NCI-H187 treated with DMSO at 0.1 percent for 48 hours (cell line): ENCODE results near the gene MACROD2.

Experiments
- DNase-seq: peaks from one replicate; lab custom pipeline; 2025; lab: John Stamatoyannopoulos, UW

The MACROD2 gene

GRCh38 chr20:15287329-15287728, 1292.0 kb downstream of the MACROD2 start:
- DNase-seq, result no peak

- no peak for DNase-seq
Observed at GRCh38 chr20:15288106-15288505, 1292.8 kb downstream of the MACROD2 start.

- DNase-seq, result no peak
Observed at GRCh38 chr20:15289337-15289736, 1294.0 kb downstream of the MACROD2 start.

GRCh38 chr20:15292405-15292804, 1297.1 kb downstream of the MACROD2 start:
- no peak for DNase-seq

GRCh38 chr20:15296422-15296821, 1301.1 kb downstream of the MACROD2 start:
- DNase-seq, result no peak

- no peak for DNase-seq
Observed at GRCh38 chr20:15297059-15297875, 1302.0 kb downstream of the MACROD2 start.

- no peak for DNase-seq
Observed at GRCh38 chr20:15302075-15302474, 1306.8 kb downstream of the MACROD2 start.

GRCh38 chr20:15310361-15310760, 1315.0 kb downstream of the MACROD2 start:
- no peak for DNase-seq

GRCh38 chr20:15316556-15316955, 1321.2 kb downstream of the MACROD2 start:
- no peak for DNase-seq

GRCh38 chr20:15317546-15318232, 1322.4 kb downstream of the MACROD2 start:
- no peak for DNase-seq

- no peak for DNase-seq
Observed at GRCh38 chr20:15318682-15319081, 1323.4 kb downstream of the MACROD2 start.

- DNase-seq, result no peak
Observed at GRCh38 chr20:15319439-15319838, 1324.1 kb downstream of the MACROD2 start.

GRCh38 chr20:15320941-15321340, 1325.6 kb downstream of the MACROD2 start:
- no peak for DNase-seq

GRCh38 chr20:15327123-15327522, 1331.8 kb downstream of the MACROD2 start:
- DNase-seq, result no peak

- DNase-seq, result no peak
Observed at GRCh38 chr20:15328084-15328483, 1332.8 kb downstream of the MACROD2 start.

GRCh38 chr20:15332711-15333160, 1337.4 kb downstream of the MACROD2 start:
- DNase-seq, result no peak

- DNase-seq, result no peak
Observed at GRCh38 chr20:15333170-15333569, 1337.9 kb downstream of the MACROD2 start.

GRCh38 chr20:15336011-15336410, 1340.7 kb downstream of the MACROD2 start:
- DNase-seq, result no peak

GRCh38 chr20:15336536-15336935, 1341.2 kb downstream of the MACROD2 start:
- no peak for DNase-seq

- no peak for DNase-seq
Observed at GRCh38 chr20:15339264-15339663, 1343.9 kb downstream of the MACROD2 start.

GRCh38 chr20:15342991-15343523, 1347.7 kb downstream of the MACROD2 start:
- no peak for DNase-seq

- no peak for DNase-seq
Observed at GRCh38 chr20:15345287-15345686, 1350.0 kb downstream of the MACROD2 start.

- no peak for DNase-seq
Observed at GRCh38 chr20:15346657-15347280, 1351.5 kb downstream of the MACROD2 start.
